H9 (cell line): ENCODE measurements around the gene COX6B1. TPM values are rescaled to one million over a fixed set of nuclear protein-coding genes. Genes with fewer than 3 reads are reported as not detected.
A peak's percentile ranks its signal among the peaks of the same experiment; 100 is the strongest.

Experiments
- DNase-seq: peaks from one replicate; pipeline ENCODE4 v3.0.0-alpha.2; 2017
- H2AFZ ChIP-seq: one replicate; pipeline ENCODE4 v1.6.1; 2013; ENCODE audit warnings: mild to moderate bottlenecking, low read length, control low read depth, moderate library complexity
- H2AK5ac ChIP-seq: 2 replicates; pipeline ENCODE4 v1.6.1; 2013; ENCODE audit warnings: low read length, control low read depth, mixed read lengths; ENCODE audit not compliant: insufficient read length
- H2BK120ac ChIP-seq: one replicate; pipeline ENCODE4 v1.6.1; 2013; ENCODE audit warnings: low read depth, mild to moderate bottlenecking, low read length, control low read depth, inconsistent platforms; ENCODE audit not compliant: poor library complexity, severe bottlenecking
- H2BK12ac ChIP-seq: 2 replicates; pipeline ENCODE4 v1.6.1; 2013; ENCODE audit warnings: low read length, control low read depth, mixed read lengths, low read depth; ENCODE audit not compliant: insufficient read length
- H2BK15ac ChIP-seq: 2 replicates; pipeline ENCODE4 v1.6.1; 2013; ENCODE audit warnings: low read depth, low read length, control low read depth
- H2BK20ac ChIP-seq: one replicate; pipeline ENCODE4 v1.6.1; 2013; ENCODE audit warnings: low read depth, mild to moderate bottlenecking, low read length, control low read depth, inconsistent platforms; ENCODE audit not compliant: poor library complexity, severe bottlenecking
- H2BK5ac ChIP-seq: 2 replicates; pipeline ENCODE4 v1.6.1; 2013; ENCODE audit warnings: low read length, control low read depth, mixed read lengths; ENCODE audit not compliant: insufficient read length
- H3K14ac ChIP-seq: 2 replicates; pipeline ENCODE4 v1.6.1; 2013; ENCODE audit warnings: low read length, control low read depth; ENCODE audit not compliant: insufficient read depth
- H3K18ac ChIP-seq: 2 replicates; pipeline ENCODE4 v1.6.1; 2013; ENCODE audit warnings: low read depth, mild to moderate bottlenecking, mixed read lengths, low read length, control low read depth; ENCODE audit not compliant: insufficient read length
- H3K23ac ChIP-seq: 2 replicates; pipeline ENCODE4 v1.6.1; 2013; ENCODE audit warnings: low read length, control low read depth, mixed read lengths, low read depth; ENCODE audit not compliant: insufficient read length
- H3K23me2 ChIP-seq: 2 replicates; pipeline ENCODE4 v1.6.1; 2013; ENCODE audit warnings: low read depth, mild to moderate bottlenecking, mixed read lengths, low read length, control low read depth; ENCODE audit not compliant: insufficient read length, poor library complexity, severe bottlenecking
- H3K27ac ChIP-seq: 2 replicates; pipeline ENCODE4 v1.5.1; 2013; ENCODE audit warnings: low read length, control low read depth, mixed read lengths, low read depth; ENCODE audit not compliant: insufficient read length
- H3K27me3 ChIP-seq: 2 replicates; pipeline ENCODE4 v1.6.1; 2013; ENCODE audit warnings: low read length, control low read depth, inconsistent platforms; ENCODE audit not compliant: insufficient read depth
- H3K4ac ChIP-seq: 2 replicates; pipeline ENCODE4 v1.6.1; 2013; ENCODE audit warnings: low read depth, mild to moderate bottlenecking, control low read depth, inconsistent platforms, low read length, moderate library complexity
- H3K4me1 ChIP-seq: 2 replicates; pipeline ENCODE4 v1.6.1; 2013; ENCODE audit warnings: low read length, control low read depth, inconsistent platforms; ENCODE audit not compliant: insufficient read depth
- H3K4me2 ChIP-seq: 2 replicates; pipeline ENCODE4 v1.6.1; 2013; ENCODE audit warnings: low read length, control low read depth, mixed read lengths; ENCODE audit not compliant: insufficient read length, insufficient read depth
- H3K56ac ChIP-seq: 2 replicates; pipeline ENCODE4 v1.6.1; 2013; ENCODE audit warnings: low read depth, mild to moderate bottlenecking, mixed read lengths, low read length, control low read depth; ENCODE audit not compliant: insufficient read length
- H3K79me1 ChIP-seq: 2 replicates; pipeline ENCODE4 v1.6.1; 2013; ENCODE audit warnings: low read depth, mild to moderate bottlenecking, moderate library complexity, low read length, control low read depth, inconsistent platforms; ENCODE audit not compliant: insufficient read depth, poor library complexity, severe bottlenecking
- H3K79me2 ChIP-seq: 2 replicates; pipeline ENCODE4 v1.6.1; 2013; ENCODE audit warnings: low read length, control low read depth, inconsistent platforms; ENCODE audit not compliant: insufficient read depth
- H3K9ac ChIP-seq: 2 replicates; pipeline ENCODE4 v1.6.1; 2013; ENCODE audit warnings: low read length, control low read depth, mixed read lengths; ENCODE audit not compliant: insufficient read length; ENCODE audit errors: extremely low read depth
- H3K9me3 ChIP-seq: one replicate; pipeline ENCODE4 v1.6.1; 2013; ENCODE audit warnings: low read depth, low read length, inconsistent platforms; ENCODE audit not compliant: control insufficient read depth
- H3T11ph ChIP-seq: one replicate; pipeline ENCODE4 v1.6.1; 2013; ENCODE audit warnings: mild to moderate bottlenecking, low read length, control low read depth, inconsistent platforms
- H4K20me1 ChIP-seq: one replicate; pipeline ENCODE4 v1.6.1; 2013; ENCODE audit not compliant: control insufficient read depth, insufficient read length, insufficient read depth
- H4K5ac ChIP-seq: 2 replicates; pipeline ENCODE4 v1.6.1; 2013; ENCODE audit warnings: low read depth, mild to moderate bottlenecking, mixed read lengths, low read length, control low read depth; ENCODE audit not compliant: insufficient read length
- H4K8ac ChIP-seq: replicated peaks from 2 replicates; pipeline ENCODE4 v1.6.1; 2013; ENCODE audit warnings: low read length, control low read depth, mixed read lengths, low read depth; ENCODE audit not compliant: insufficient read length
- H4K91ac ChIP-seq: 2 replicates; pipeline ENCODE4 v1.6.1; 2013; ENCODE audit warnings: low read depth, mild to moderate bottlenecking, moderate library complexity, mixed read lengths, low read length, control low read depth; ENCODE audit not compliant: insufficient read length
- H3K27ac Mint-ChIP-seq, 3 experiments: 2 replicates in 2 of 3; 3 replicates in 1 of 3; pipeline ENCODE4 v1.8.0; 2020 to 2021; ENCODE audit warnings: mixed read lengths in 3 of 3, mild to moderate bottlenecking in 1 of 3, moderate library complexity in 1 of 3
- H3K27me3 Mint-ChIP-seq: 2 replicates; pipeline ENCODE4 v1.8.0; 2021; ENCODE audit warnings: low read depth, mild to moderate bottlenecking, moderate library complexity, mixed read lengths
- H3K36me3 Mint-ChIP-seq, 3 experiments: 2 replicates in 2 of 3; 3 replicates in 1 of 3; pipeline ENCODE4 v1.8.0; 2020 to 2021; ENCODE audit warnings: low read depth in 3 of 3, mixed read lengths in 3 of 3; ENCODE audit not compliant: insufficient read depth in 1 of 3
- H3K4me1 Mint-ChIP-seq, 2 experiments: 2 replicates each; pipeline ENCODE4 v1.8.0; 2020; ENCODE audit warnings: mixed read lengths in 2 of 2
- H3K4me3 Mint-ChIP-seq, 2 experiments: 2 replicates in 1 of 2; 3 replicates in 1 of 2; pipeline ENCODE4 v1.8.0; 2020 to 2021; ENCODE audit warnings: mild to moderate bottlenecking in 2 of 2, mixed read lengths in 2 of 2, moderate library complexity in 1 of 2
- H3K9me3 Mint-ChIP-seq, 2 experiments: 2 replicates in 1 of 2; 3 replicates in 1 of 2; pipeline ENCODE4 v1.8.0; 2020; ENCODE audit warnings: mild to moderate bottlenecking in 2 of 2, mixed read lengths in 2 of 2, moderate library complexity in 1 of 2
- WGBS: extraction: QIAGEN DNeasy Blood & Tissue Kit; methylation state at CpG from one replicate; pipeline ENCODE4 v1.1.7; 2013; ENCODE audit warnings: missing lambda C conversion rate, low lambda C conversion rate, mixed read lengths; ENCODE audit not compliant: insufficient read length; ENCODE audit errors: extremely low coverage; 5-methylcytosine and 5-hydroxymethylcytosine counted together
- total RNA-seq: library from RNA; stranded (reverse); gene quantifications from 2 replicates; pipeline ENCODE4 v1.2.1, GENCODE V29; 2021
- TF ChIP-seq, protein P1 (sequence below): fragments of 200-600 bp; sonication (generic); conservative IDR thresholded peaks from 3 replicates; pipeline ENCODE4 v1.8.0; 2021; ENCODE audit warnings: antibody characterized with exemption, mild to moderate bottlenecking

The COX6B1 gene
- total RNA-seq, 1 experiment from 2014 or later = 432 TPM

DNA sequence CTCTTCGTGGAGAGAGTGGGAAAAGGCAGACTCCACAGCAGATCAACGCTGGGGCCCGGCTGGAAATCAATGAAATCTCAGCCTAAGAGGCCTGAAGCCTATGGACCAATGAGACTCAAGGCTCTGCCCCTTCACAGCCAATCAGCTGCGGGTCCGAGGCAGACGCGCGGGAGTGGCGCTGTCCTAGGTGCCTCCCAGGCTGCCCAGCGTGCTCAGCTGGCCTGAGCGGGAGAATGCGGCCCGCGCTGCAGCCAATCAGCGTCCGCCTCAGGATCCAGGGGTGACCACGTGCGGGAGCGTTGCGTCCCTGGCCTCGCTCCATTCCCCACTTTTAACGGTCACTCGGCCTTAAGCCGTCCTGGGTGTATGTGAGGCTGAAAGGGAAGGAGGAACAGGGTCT lies 56.1 kb downstream of the COX6B1 start, which contains the start of gene ZBTB32:
Gene ZBTB32 (plus strand): TSS at position 341 of the 400 bp plus-strand sequence. CDS start 10,069 bp downstream, outside the sequence.
- Histone ChIP-seq H3K27ac (no peak within 1 kb of the TSS), H4K91ac (no peak within 1 kb of the TSS), H3K23me2 (peaks cover 4% of the 10 kb centered on the region), H2BK20ac (no peak within 1 kb of the TSS), H3K27me3 (no peaks in the 10 kb centered on the region), H3K23ac (no peak within 1 kb of the TSS), H2AFZ (no peak within 1 kb of the TSS), H4K8ac (no peak within 1 kb of the TSS), H4K5ac (no peak within 1 kb of the TSS), H3K79me2 (no peaks in the 10 kb centered on the region), H3K79me1 (no peaks in the 10 kb centered on the region), H2BK5ac (no peak within 1 kb of the TSS), H3K4me2 (no peak within 1 kb of the TSS), H2BK12ac (no peak within 1 kb of the TSS), H3K4me1 (no peaks in the 10 kb centered on the region), H3K18ac (no peak within 1 kb of the TSS), H3K9ac (no peak within 1 kb of the TSS), H3K4ac (no peak within 1 kb of the TSS), H3K14ac (no peak within 1 kb of the TSS), H4K20me1 (no peaks in the 10 kb centered on the region), H2BK15ac (no peak within 1 kb of the TSS), H2BK120ac (no peak within 1 kb of the TSS), H3T11ph (no peak within 1 kb of the TSS), H3K9me3 (no peaks in the 10 kb centered on the region), H3K56ac (no peak within 1 kb of the TSS), H2AK5ac (no peak within 1 kb of the TSS)
- Mint-ChIP-seq H3K36me3 (peaks cover 0 to 7% (median 0%) of the 10 kb centered on the region in 3 experiments; a peak in 1 of 7 replicates), H3K9me3 (peaks cover 0 to 4% of the 10 kb centered on the region in 2 experiments; a peak in 1 of 5 replicates), H3K4me1 (peaks cover 3 to 7% of the 10 kb centered on the region in 2 experiments), H3K4me3 (peak within 1 kb of the TSS in 1 of 2 experiments; percentile 95; a peak in 2 of 5 replicates), H3K27me3 (peaks cover 33% of the 10 kb centered on the region), H3K27ac (no peak within 1 kb of the TSS)
- DNase-seq = peak; percentile 87
- TF ChIP-seq, protein P1, sequence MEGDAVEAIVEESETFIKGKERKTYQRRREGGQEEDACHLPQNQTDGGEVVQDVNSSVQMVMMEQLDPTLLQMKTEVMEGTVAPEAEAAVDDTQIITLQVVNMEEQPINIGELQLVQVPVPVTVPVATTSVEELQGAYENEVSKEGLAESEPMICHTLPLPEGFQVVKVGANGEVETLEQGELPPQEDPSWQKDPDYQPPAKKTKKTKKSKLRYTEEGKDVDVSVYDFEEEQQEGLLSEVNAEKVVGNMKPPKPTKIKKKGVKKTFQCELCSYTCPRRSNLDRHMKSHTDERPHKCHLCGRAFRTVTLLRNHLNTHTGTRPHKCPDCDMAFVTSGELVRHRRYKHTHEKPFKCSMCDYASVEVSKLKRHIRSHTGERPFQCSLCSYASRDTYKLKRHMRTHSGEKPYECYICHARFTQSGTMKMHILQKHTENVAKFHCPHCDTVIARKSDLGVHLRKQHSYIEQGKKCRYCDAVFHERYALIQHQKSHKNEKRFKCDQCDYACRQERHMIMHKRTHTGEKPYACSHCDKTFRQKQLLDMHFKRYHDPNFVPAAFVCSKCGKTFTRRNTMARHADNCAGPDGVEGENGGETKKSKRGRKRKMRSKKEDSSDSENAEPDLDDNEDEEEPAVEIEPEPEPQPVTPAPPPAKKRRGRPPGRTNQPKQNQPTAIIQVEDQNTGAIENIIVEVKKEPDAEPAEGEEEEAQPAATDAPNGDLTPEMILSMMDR = no peak
- no CpG with 5 or more reads among the region's 24 CpGs for WGBS

Other genes starting within 250 kb of the COX6B1 start
- not detected in 2 replicates for gene FFAR2, start 200.1 kb upstream of the COX6B1 start, total RNA-seq
- 0.87 and 1.3 TPM in 2 replicates for gene KRTDAP, start 157.9 kb upstream of the COX6B1 start, total RNA-seq
- 267 and 278 TPM in 2 replicates for gene DMKN, start 134.7 kb upstream of the COX6B1 start, total RNA-seq
- 0.15 and 0.24 TPM in 2 replicates for gene SBSN, start 120.0 kb upstream of the COX6B1 start, total RNA-seq
- not detected in 2 replicates for gene GAPDHS, start 114.9 kb upstream of the COX6B1 start, total RNA-seq
- 125 and 128 TPM in 2 replicates for gene TMEM147, start 102.7 kb upstream of the COX6B1 start, total RNA-seq
- gene ATP4A, start 84.7 kb upstream of the COX6B1 start, total RNA-seq = 0.24 and 0.88 TPM in 2 replicates
- gene PMIS2, start 62.1 kb upstream of the COX6B1 start, total RNA-seq = not detected in 2 replicates
- gene HAUS5, start 35.6 kb upstream of the COX6B1 start, total RNA-seq = 32.8 and 32.9 TPM in 2 replicates
- gene RBM42, start 19.3 kb upstream of the COX6B1 start, total RNA-seq = 83.3 and 85.8 TPM in 2 replicates
- gene ETV2, start 6.6 kb upstream of the COX6B1 start, total RNA-seq = 1.5 and 1.9 TPM in 2 replicates
- 3.0 and 4.3 TPM in 2 replicates for gene UPK1A, start 18.2 kb downstream of the COX6B1 start, total RNA-seq
- gene ZBTB32, start 56.2 kb downstream of the COX6B1 start, total RNA-seq = 0.13 TPM in 1 of 2 replicates, not detected in the other
- 47.7 and 50.5 TPM in 2 replicates for gene KMT2B, start 69.7 kb downstream of the COX6B1 start, total RNA-seq
- gene IGFLR1, start 94.1 kb downstream of the COX6B1 start, total RNA-seq = 2.9 and 3.2 TPM in 2 replicates
- gene U2AF1L4, start 97.1 kb downstream of the COX6B1 start, total RNA-seq = 16.8 and 19.2 TPM in 2 replicates
- gene PSENEN, start 97.3 kb downstream of the COX6B1 start, total RNA-seq = 69.7 and 77.7 TPM in 2 replicates
- 4.7 and 5.9 TPM in 2 replicates for gene LIN37, start 100.3 kb downstream of the COX6B1 start, total RNA-seq
- 0.37 TPM in 2 replicates for gene HSPB6, start 108.7 kb downstream of the COX6B1 start, total RNA-seq
- gene PROSER3, start 109.9 kb downstream of the COX6B1 start, total RNA-seq = 21.8 and 29.1 TPM in 2 replicates
- 18.7 and 19.5 TPM in 2 replicates for gene ARHGAP33, start 127.2 kb downstream of the COX6B1 start, total RNA-seq
- not detected in 2 replicates for gene PRODH2, start 164.5 kb downstream of the COX6B1 start, total RNA-seq
- gene NPHS1, start 204.2 kb downstream of the COX6B1 start, total RNA-seq = 0.83 and 1.1 TPM in 2 replicates
- gene KIRREL2, start 208.6 kb downstream of the COX6B1 start, total RNA-seq = 3.1 and 3.6 TPM in 2 replicates
- 29.9 and 36.9 TPM in 2 replicates for gene APLP1, start 220.3 kb downstream of the COX6B1 start, total RNA-seq